Body of pancreas (tissue), 4 donors: ENCODE measurements around the gene COX6A2.

ENCODE experiments used
- CTCF ChIP-seq, 7 experiments: fragments of 450-650 bp in 4 of 7; fragments of 200-600 bp in 3 of 7; sonication (generic) in 3 of 7; IDR thresholded peaks; one replicate each; pipeline ENCODE4 v1.5.1; 2016 to 2019; ENCODE audit warnings: antibody characterized with exemption in 7 of 7
- POLR2A ChIP-seq, 3 donors: fragments of 450-650 bp; IDR thresholded peaks; one replicate each; pipeline ENCODE4 v1.6.1; 2016; ENCODE audit warnings: antibody characterized with exemption in 3 of 3, mild to moderate bottlenecking in 2 of 3

GRCh38 chr16:31407406-31407805 is 20.8 kb downstream of the COX6A2 start:
- no peak for TF ChIP-seq POLR2A (IDR thresholded peaks at IDR 0.05)
- no peak for TF ChIP-seq CTCF (IDR thresholded peaks at IDR 0.05)
